Iris pigment epithelial cell (primary cell): ENCODE results near the gene RTL3.

Experiments
- DNase-seq: peaks from one replicate; pipeline ENCODE4 v3.0.0-alpha.2; 2011; ENCODE audit warnings: low read depth

Gene RTL3

DNA sequence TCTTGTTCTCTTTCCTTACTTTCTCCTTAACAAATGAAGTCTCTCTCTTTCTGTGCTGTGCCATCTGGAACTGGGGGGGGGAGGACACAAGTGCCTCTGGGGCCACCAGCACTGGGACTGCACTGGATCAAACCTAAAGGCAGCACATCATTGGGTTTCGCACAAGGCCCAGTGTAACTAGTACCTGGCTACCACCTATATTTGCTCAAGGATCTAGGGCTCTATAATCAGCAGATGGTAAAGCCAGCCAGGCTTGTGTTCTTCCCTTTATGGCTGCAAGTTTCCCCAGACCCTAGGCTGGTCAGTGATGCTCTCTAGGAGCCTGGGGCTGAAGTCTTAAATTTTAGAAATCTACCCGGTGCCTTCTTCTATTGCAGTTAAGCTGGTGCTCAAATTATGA lies 40.1 kb downstream of the RTL3 start:
- no peak for DNase-seq

DNA sequence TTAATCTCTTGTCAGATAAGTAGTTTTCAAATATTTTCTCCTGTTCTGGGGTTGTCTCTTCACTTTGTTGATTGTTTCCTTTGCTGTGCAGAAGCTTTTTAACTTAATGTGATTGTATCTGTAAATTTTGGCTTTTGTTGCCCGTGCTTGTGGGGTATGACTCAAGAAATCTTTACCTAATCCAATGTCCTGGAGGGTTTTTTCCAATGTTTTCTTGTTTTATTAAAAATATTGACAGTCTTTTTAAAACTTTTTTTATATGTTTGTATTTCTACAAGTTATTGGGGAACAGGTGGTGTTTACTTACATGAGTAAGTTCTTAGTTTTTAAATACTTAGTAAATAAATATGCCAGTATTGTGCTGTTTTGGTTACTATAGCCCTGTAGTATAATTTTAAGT lies 44.9 kb downstream of the RTL3 start:
- DNase-seq, result no peak
